OCI-LY3 (cell line): ENCODE measurements around the gene KCNE4.

ENCODE experiments used
- CTCF ChIP-seq: fragments of 200-600, 300-600 bp; sonication (generic); IDR thresholded peaks from 2 replicates; pipeline ENCODE4 v1.5.1; 2014; ENCODE audit warnings: antibody characterized with exemption, low read length, low read depth
- EZH2phosphoT487 ChIP-seq: fragments of 200-600 bp; shearing (Covaris generic); IDR thresholded peaks from 2 replicates; pipeline ENCODE4 v1.6.1; 2018; ENCODE audit warnings: antibody characterized with exemption, mixed run types, low read depth

GRCh38 chr2:223036790-223037444 lies 15.1 kb upstream of the KCNE4 start:
- TF ChIP-seq CTCF (no peak), EZH2phosphoT487 (no peak)
